ENCODE data around the gene CCDC13.
A peak's percentile ranks its signal among the peaks of the same experiment; 100 is the strongest.

The CCDC13 gene

GRCh38 chr3:42807929-42808328, 34.9 kb upstream of the CCDC13 start:
- Histone ChIP-seq H3K9ac (ENCODE audit: low read length) (no peak overlapping the region), H3K9me3 (ENCODE audit: control insufficient read depth, insufficient read depth, low read depth, low read length) (no peaks in the 10 kb centered on the region), H3K27ac (ENCODE audit: low read depth, low read length) (no peak overlapping the region), H3K4me1 (ENCODE audit: control insufficient read depth, insufficient read depth, low read length) (peaks cover 19% of the 10 kb centered on the region), H3K27me3 (ENCODE audit: control insufficient read depth, insufficient read depth, low read length) (peaks cover 10% of the 10 kb centered on the region; the same call in 1 of the 2 replicates), H3K36me3 (ENCODE audit: control insufficient read depth, insufficient read depth, low read length) (no peaks in the 10 kb centered on the region), H3K4me3 (ENCODE audit: low read depth, low read length) (no peak overlapping the region)

- peak overlapping the region; percentile 85 for H3K4me3 ChIP-seq (ENCODE audit: low read depth, low read length)
- peak overlapping the region; percentile 66; the same call in 1 of the 2 replicates for H3K27ac ChIP-seq (ENCODE audit: low read depth, low read length)
- H3K9me3 ChIP-seq (ENCODE audit: control insufficient read depth, insufficient read depth, low read depth, low read length) = no peaks in the 10 kb centered on the region
- H3K9ac ChIP-seq (ENCODE audit: low read length) = peak overlapping the region; percentile 95
- H3K4me1 ChIP-seq (ENCODE audit: control insufficient read depth, insufficient read depth, low read length) = peaks cover 18% of the 10 kb centered on the region
- peaks cover 3% of the 10 kb centered on the region; the same call in 1 of the 2 replicates for H3K36me3 ChIP-seq (ENCODE audit: control insufficient read depth, insufficient read depth, low read length)
- H3K27me3 ChIP-seq (ENCODE audit: control insufficient read depth, insufficient read depth, low read length) = peaks cover 10% of the 10 kb centered on the region; the same call in 1 of the 2 replicates
Observed at GRCh38 chr3:42805141-42805821, 32.2 kb upstream of the CCDC13 start.

- H3K9ac ChIP-seq (ENCODE audit: low read length) = peak overlapping the region; percentile 95
- H3K4me3 ChIP-seq (ENCODE audit: low read depth, low read length) = peak overlapping the region; percentile 85
- H3K27me3 ChIP-seq (ENCODE audit: control insufficient read depth, insufficient read depth, low read length) = peaks cover 10% of the 10 kb centered on the region; the same call in 1 of the 2 replicates
- H3K27ac ChIP-seq (ENCODE audit: low read depth, low read length) = peak overlapping the region; percentile 66; the same call in 1 of the 2 replicates
- H3K36me3 ChIP-seq (ENCODE audit: control insufficient read depth, insufficient read depth, low read length) = peaks cover 3% of the 10 kb centered on the region; the same call in 1 of the 2 replicates
- no peaks in the 10 kb centered on the region for H3K9me3 ChIP-seq (ENCODE audit: control insufficient read depth, insufficient read depth, low read depth, low read length)
- peaks cover 19% of the 10 kb centered on the region for H3K4me1 ChIP-seq (ENCODE audit: control insufficient read depth, insufficient read depth, low read length)
Observed at GRCh38 chr3:42804831-42805132, 31.7 kb upstream of the CCDC13 start.

DNA sequence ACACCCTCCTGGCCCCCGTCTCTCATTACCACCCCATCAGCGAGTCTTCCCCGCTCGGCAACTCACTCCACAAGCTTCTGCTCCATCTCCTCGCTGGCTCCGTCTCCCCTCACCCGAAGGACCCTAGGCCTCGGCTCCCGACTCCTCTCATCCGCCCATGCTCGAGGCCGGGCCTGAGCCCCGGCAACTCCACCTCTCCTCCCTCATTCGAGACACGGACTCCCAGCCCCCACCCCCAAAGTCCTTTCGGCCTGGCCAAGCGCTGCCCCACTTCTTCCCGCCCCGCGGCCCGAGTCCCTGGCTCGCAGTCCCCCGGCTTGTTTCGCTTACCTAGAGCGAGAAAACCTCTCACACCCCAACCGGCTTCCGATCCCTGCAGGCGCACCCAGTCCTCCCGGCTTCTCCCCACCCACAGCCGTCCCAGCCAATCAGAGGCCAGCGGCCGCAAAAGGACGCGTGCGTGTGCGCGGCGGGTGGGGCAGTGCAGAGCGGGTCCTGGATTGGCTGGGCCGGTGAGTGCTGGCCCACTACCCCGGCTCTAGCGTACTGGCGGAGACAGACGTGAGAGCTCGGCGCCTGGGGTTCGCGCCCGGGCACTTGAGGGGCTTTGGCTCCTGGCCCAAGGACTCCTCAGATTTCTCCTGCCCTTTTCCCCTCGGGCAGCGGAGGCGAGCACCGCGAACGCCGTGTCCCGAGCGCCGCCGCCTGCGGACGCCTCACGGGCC, 31.2 kb upstream of the CCDC13 start, which contains the start of gene HIGD1A:
Gene HIGD1A (minus strand): TSS at position 385 of the 725 bp plus-strand sequence. CDS start 10,237 bp downstream, outside the sequence.
- Histone ChIP-seq H3K4me3 (ENCODE audit: low read depth, low read length) (peak within 1 kb of the TSS; percentile 85), H3K9ac (ENCODE audit: low read length) (peak within 1 kb of the TSS; percentile 95), H3K27me3 (ENCODE audit: control insufficient read depth, insufficient read depth, low read length) (peaks cover 10% of the 10 kb centered on the region; the same call in 1 of the 2 replicates), H3K36me3 (ENCODE audit: control insufficient read depth, insufficient read depth, low read length) (peaks cover 3% of the 10 kb centered on the region; the same call in 1 of the 2 replicates), H3K9me3 (ENCODE audit: control insufficient read depth, insufficient read depth, low read depth, low read length) (no peaks in the 10 kb centered on the region), H3K27ac (ENCODE audit: low read depth, low read length) (peak within 1 kb of the TSS; percentile 66; the same call in 1 of the 2 replicates), H3K4me1 (ENCODE audit: control insufficient read depth, insufficient read depth, low read length) (peaks cover 24% of the 10 kb centered on the region)

DNA sequence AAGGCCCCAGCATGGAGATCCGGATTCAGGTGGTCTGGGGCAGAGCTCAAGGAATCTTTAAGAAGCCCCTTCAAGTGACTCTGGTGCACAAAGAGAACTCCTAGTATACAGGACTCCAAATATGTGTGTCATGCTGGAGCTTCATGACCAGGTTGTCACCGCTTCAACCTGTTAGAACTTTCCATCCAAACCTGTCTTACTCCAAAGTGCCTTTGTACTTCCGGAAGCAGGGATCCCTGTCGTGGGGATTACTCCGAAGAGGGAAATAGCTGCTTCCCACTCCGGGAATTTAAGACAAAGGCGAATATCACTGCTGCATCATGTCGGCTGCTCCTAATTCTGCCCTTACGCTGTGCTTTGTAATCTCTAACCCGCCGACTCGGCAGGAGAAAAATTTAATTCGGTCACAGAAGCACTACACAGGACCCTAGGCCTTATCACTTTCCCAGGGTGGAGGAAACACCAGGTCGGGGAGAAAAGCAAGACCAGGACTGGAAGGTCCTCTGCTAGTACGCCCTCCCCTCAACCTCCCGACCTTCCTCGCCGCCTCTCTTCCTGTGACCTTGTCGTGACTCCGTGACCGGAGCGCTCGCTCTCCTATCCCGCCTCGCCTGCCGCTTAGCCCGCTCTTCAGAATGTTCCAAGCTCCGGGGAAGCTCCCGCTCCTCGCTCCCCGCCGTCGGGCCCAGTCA, 30.5 kb upstream of the CCDC13 start:
- Histone ChIP-seq H3K9ac (ENCODE audit: low read length) (peak overlapping the region; percentile 95), H3K4me3 (ENCODE audit: low read depth, low read length) (peak overlapping the region; percentile 85), H3K36me3 (ENCODE audit: control insufficient read depth, insufficient read depth, low read length) (peaks cover 3% of the 10 kb centered on the region; the same call in 1 of the 2 replicates), H3K27me3 (ENCODE audit: control insufficient read depth, insufficient read depth, low read length) (peaks cover 10% of the 10 kb centered on the region; the same call in 1 of the 2 replicates), H3K27ac (ENCODE audit: low read depth, low read length) (peak overlapping the region; percentile 66; the same call in 1 of the 2 replicates), H3K9me3 (ENCODE audit: control insufficient read depth, insufficient read depth, low read depth, low read length) (no peaks in the 10 kb centered on the region), H3K4me1 (ENCODE audit: control insufficient read depth, insufficient read depth, low read length) (peaks cover 25% of the 10 kb centered on the region)

DNA sequence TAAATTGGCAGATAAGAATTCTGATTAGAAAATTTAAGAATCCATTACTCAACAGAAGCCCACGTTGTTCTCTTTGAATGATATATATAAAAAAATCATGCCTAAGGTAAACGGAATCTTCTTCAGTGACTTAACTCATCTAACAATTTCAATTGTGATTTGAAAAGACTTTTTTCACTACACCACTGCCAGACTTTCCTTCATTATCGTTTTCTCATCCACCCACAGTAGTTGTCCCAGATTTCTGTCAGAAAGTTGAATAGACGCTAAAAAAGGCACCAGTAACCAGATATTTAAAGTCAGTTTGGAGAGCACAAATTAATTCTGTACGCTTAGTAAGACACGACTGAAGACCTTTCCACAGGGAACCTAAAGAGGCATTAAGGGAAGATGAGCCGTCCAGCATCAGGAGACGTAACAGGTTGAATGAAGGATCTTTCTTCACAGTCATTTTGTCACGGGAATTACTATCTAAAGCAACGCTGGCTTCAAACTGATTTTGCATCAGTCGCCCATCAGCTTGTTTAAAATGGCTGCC, 29.9 kb upstream of the CCDC13 start:
- peak overlapping the region; percentile 95 for H3K9ac ChIP-seq (ENCODE audit: low read length)
- H3K27ac ChIP-seq (ENCODE audit: low read depth, low read length) = peak overlapping the region; percentile 66; the same call in 1 of the 2 replicates
- H3K4me1 ChIP-seq (ENCODE audit: control insufficient read depth, insufficient read depth, low read length) = peaks cover 25% of the 10 kb centered on the region

GRCh38 chr3:42801784-42802183, 28.7 kb upstream of the CCDC13 start:
- Histone ChIP-seq H3K9ac (ENCODE audit: low read length) (no peak overlapping the region), H3K27ac (ENCODE audit: low read depth, low read length) (no peak overlapping the region), H3K9me3 (ENCODE audit: control insufficient read depth, insufficient read depth, low read depth, low read length) (no peaks in the 10 kb centered on the region), H3K36me3 (ENCODE audit: control insufficient read depth, insufficient read depth, low read length) (peaks cover 3% of the 10 kb centered on the region; the same call in 1 of the 2 replicates), H3K4me1 (ENCODE audit: control insufficient read depth, insufficient read depth, low read length) (peaks cover 25% of the 10 kb centered on the region), H3K27me3 (ENCODE audit: control insufficient read depth, insufficient read depth, low read length) (peaks cover 10% of the 10 kb centered on the region; the same call in 1 of the 2 replicates), H3K4me3 (ENCODE audit: low read depth, low read length) (no peak overlapping the region)

More for the DNA sequence above, 29.9 kb upstream of the CCDC13 start:
- Histone ChIP-seq H3K36me3 (ENCODE audit: control insufficient read depth, insufficient read depth, low read length) (peaks cover 3% of the 10 kb centered on the region; the same call in 1 of the 2 replicates), H3K9me3 (ENCODE audit: control insufficient read depth, insufficient read depth, low read depth, low read length) (no peaks in the 10 kb centered on the region), H3K4me3 (ENCODE audit: low read depth, low read length) (peak overlapping the region; percentile 85), H3K27me3 (ENCODE audit: control insufficient read depth, insufficient read depth, low read length) (peaks cover 10% of the 10 kb centered on the region; the same call in 1 of the 2 replicates)

- Histone ChIP-seq H3K9me3 (ENCODE audit: control insufficient read depth, insufficient read depth, low read depth, low read length) (no peaks in the 10 kb centered on the region), H3K4me3 (ENCODE audit: low read depth, low read length) (no peak overlapping the region), H3K36me3 (ENCODE audit: control insufficient read depth, insufficient read depth, low read length) (peaks cover 3% of the 10 kb centered on the region; the same call in 1 of the 2 replicates), H3K27ac (ENCODE audit: low read depth, low read length) (no peak overlapping the region), H3K4me1 (ENCODE audit: control insufficient read depth, insufficient read depth, low read length) (peaks cover 25% of the 10 kb centered on the region), H3K27me3 (ENCODE audit: control insufficient read depth, insufficient read depth, low read length) (peaks cover 10% of the 10 kb centered on the region; the same call in 1 of the 2 replicates), H3K9ac (ENCODE audit: low read length) (no peak overlapping the region)
Observed at GRCh38 chr3:42801048-42801620, 28.1 kb upstream of the CCDC13 start.

DNA sequence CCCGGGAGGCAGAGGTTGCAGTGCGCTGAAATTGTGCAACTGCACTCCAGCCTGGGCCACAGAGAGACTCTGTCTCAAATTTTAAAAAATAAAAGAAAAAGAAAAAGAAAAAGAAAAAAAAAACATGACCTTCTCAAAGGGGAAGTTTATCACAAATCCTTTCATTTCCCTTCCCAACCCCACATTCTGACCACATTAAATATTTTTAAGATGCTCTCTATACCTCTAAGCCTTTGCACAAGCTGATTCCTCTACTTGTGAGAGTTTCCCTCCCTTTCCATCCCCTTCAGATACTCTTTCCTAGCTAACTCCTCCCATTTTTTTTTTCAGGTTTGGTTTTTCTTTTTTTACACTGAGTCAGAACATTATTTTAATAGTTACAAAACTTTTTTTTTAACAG, 27.2 kb upstream of the CCDC13 start:
- Histone ChIP-seq H3K4me1 (ENCODE audit: control insufficient read depth, insufficient read depth, low read length) (peaks cover 20% of the 10 kb centered on the region), H3K27ac (ENCODE audit: low read depth, low read length) (no peak overlapping the region), H3K36me3 (ENCODE audit: control insufficient read depth, insufficient read depth, low read length) (peaks cover 3% of the 10 kb centered on the region; the same call in 1 of the 2 replicates), H3K27me3 (ENCODE audit: control insufficient read depth, insufficient read depth, low read length) (peaks cover 3% of the 10 kb centered on the region; the same call in 1 of the 2 replicates), H3K9me3 (ENCODE audit: control insufficient read depth, insufficient read depth, low read depth, low read length) (no peaks in the 10 kb centered on the region), H3K9ac (ENCODE audit: low read length) (no peak overlapping the region), H3K4me3 (ENCODE audit: low read depth, low read length) (no peak overlapping the region)

DNA sequence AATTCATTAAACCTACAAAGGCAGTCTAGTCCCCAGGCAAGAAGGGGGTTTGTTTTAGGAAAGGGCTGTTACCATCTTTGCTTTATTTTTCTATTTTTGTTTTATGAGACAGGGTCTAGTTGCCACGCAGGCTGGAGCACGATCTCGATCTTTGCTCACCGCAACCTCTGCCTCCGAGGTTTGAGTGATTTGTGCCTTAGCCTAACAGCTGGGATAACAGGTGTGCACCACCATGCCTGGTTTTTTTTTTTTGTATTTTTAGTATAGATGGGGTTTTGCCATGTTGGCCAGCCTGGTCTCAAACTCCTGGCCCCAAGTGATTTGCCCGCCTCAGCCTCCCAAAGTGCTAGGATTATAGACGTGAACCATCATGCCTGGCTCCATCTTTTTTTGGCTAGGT, 26.3 kb upstream of the CCDC13 start:
- no peaks in the 10 kb centered on the region for H3K27me3 ChIP-seq (ENCODE audit: control insufficient read depth, insufficient read depth, low read length)
- no peak overlapping the region for H3K27ac ChIP-seq (ENCODE audit: low read depth, low read length)

More for the DNA sequence above, 26.3 kb upstream of the CCDC13 start:
- Histone ChIP-seq H3K9ac (ENCODE audit: low read length) (no peak overlapping the region), H3K4me1 (ENCODE audit: control insufficient read depth, insufficient read depth, low read length) (peaks cover 18% of the 10 kb centered on the region), H3K9me3 (ENCODE audit: control insufficient read depth, insufficient read depth, low read depth, low read length) (no peaks in the 10 kb centered on the region), H3K36me3 (ENCODE audit: control insufficient read depth, insufficient read depth, low read length) (peaks cover 6% of the 10 kb centered on the region), H3K4me3 (ENCODE audit: low read depth, low read length) (no peak overlapping the region)

Data from HUES6 (cell line).